Testis (tissue), 3 donors: ENCODE measurements around the gene PODNL1. TPM values are rescaled to one million over a fixed set of nuclear protein-coding genes. Genes with fewer than 3 reads are reported as not detected.

Experiments
- DNase-seq: peaks from one replicate; pipeline ENCODE4 v3.0.0-alpha.2; 2019
- H3K27ac ChIP-seq, 2 donors: fragments of 200-600 bp; sonication (generic); one replicate each; pipeline ENCODE4 v1.5.1; 2019
- H3K27me3 ChIP-seq: fragments of 200-600 bp; sonication (generic); one replicate; pipeline ENCODE4 v1.5.1; 2019
- H3K36me3 ChIP-seq: fragments of 200-600 bp; sonication (generic); one replicate; pipeline ENCODE4 v1.5.1; 2017; ENCODE audit warnings: low read depth; ENCODE audit errors: missing control alignments
- H3K4me1 ChIP-seq: fragments of 200-600 bp; sonication (generic); one replicate; pipeline ENCODE4 v1.5.1; 2019
- H3K4me3 ChIP-seq, 2 donors: fragments of 200-600 bp; sonication (generic); one replicate each; pipeline ENCODE4 v1.5.1; 2017 to 2019
- H3K9me3 ChIP-seq: fragments of 200-600 bp; sonication (generic); one replicate; pipeline ENCODE4 v1.5.1; 2017
- CTCF ChIP-seq, 3 experiments: fragments of 450-650 bp in 2 of 3; fragments of 200-600 bp in 1 of 3; sonication (generic) in 1 of 3; IDR thresholded peaks; one replicate each; pipeline ENCODE4 v1.5.1; 2016 to 2019; ENCODE audit warnings: antibody characterized with exemption in 3 of 3, mild to moderate bottlenecking in 2 of 3, moderate library complexity in 1 of 3
- POLR2A ChIP-seq: fragments of 450-650 bp; IDR thresholded peaks from one replicate; pipeline ENCODE4 v1.6.1; 2017; ENCODE audit warnings: antibody characterized with exemption, mild to moderate bottlenecking, moderate library complexity
- WGBS, 2 donors: methylation state at CpG; one replicate each; pipeline ENCODE4 v1.1.5; 2018; 5-methylcytosine and 5-hydroxymethylcytosine counted together
- intact Hi-C: fragments of 100-400 bp; cut with DNase I; formaldehyde crosslinking; loops from one replicate; pipeline ENCODE4 v1.15.1; 2023; ENCODE audit warnings: low total_unique reads
- polyA plus RNA-seq: library from polyadenylated mRNA; stranded (reverse); fragments of 350-450 nt; fragmentation: Illumina TruSeq; extraction: RNeasy Lipid Tissue Mini Kit (QIAGEN cat#74804); gene quantifications from one replicate; pipeline ENCODE4 v1.2.3, GENCODE V29; 2014; ENCODE audit warnings: low read depth, low replicate concordance; ENCODE audit not compliant: insufficient read depth
- total RNA-seq, 2 donors: library from RNA; depleted of rRNA; stranded (reverse); fragments of >200 nt; gene quantifications; one replicate each; pipeline ENCODE4 v1.2.3, GENCODE V29; 2016

Gene PODNL1
- total and polyA plus RNA-seq, 3 donors from 2014 or later = 5.8 to 14.6 (median 12.6) TPM

GRCh38 chr19:13981988-13982501, 43.8 kb upstream of the PODNL1 start:
- no peak for DNase-seq
- WGBS, 2 donors = 93 to 100% methylated on average over 13 to 17 of the region's 17 CpGs
- H3K4me3 ChIP-seq = no peak overlapping the region
- TF ChIP-seq POLR2A (no peak), CTCF (IDR thresholded peaks at IDR 0.05) (no peak)
- H3K27ac ChIP-seq = no peak overlapping the region
- H3K27me3 ChIP-seq = no peaks in the 10 kb centered on the region
- no peaks in the 10 kb centered on the region for H3K9me3 ChIP-seq
- intact Hi-C loops = no loop called here
- no peaks in the 10 kb centered on the region for H3K36me3 ChIP-seq
- peaks cover 17% of the 10 kb centered on the region for H3K4me1 ChIP-seq

DNA sequence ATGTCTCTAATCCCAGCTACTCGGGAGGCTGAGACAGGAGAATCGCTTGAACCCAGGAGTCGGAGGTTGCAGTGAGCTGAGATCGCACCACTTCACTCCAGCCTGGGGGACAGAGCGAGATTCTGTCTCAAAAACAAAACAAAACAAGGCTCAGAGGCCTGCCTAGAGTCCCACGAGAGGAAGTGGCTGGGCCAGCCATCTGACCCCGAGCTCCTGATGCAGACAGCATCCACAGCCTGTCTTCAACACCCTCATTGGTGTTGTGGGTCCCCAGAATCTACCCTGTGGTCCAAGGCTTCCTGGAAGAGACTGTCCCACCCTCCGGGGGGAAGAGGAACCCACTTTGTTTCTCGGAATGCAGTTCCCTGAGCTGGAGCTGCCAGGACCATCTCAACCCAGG, 43.2 kb upstream of the PODNL1 start:
- Histone ChIP-seq H3K4me1 (peaks cover 11% of the 10 kb centered on the region), H3K9me3 (no peaks in the 10 kb centered on the region), H3K4me3 (no peak overlapping the region), H3K27ac (no peak overlapping the region), H3K36me3 (no peaks in the 10 kb centered on the region), H3K27me3 (no peaks in the 10 kb centered on the region)
- DNase-seq = no peak
- intact Hi-C loops = no loop called here
- TF ChIP-seq CTCF (IDR thresholded peaks at IDR 0.05) (no peak), POLR2A (no peak)
- 91 to 96% methylated on average over 8 to 9 of the region's 9 CpGs for WGBS, 2 donors

DNA sequence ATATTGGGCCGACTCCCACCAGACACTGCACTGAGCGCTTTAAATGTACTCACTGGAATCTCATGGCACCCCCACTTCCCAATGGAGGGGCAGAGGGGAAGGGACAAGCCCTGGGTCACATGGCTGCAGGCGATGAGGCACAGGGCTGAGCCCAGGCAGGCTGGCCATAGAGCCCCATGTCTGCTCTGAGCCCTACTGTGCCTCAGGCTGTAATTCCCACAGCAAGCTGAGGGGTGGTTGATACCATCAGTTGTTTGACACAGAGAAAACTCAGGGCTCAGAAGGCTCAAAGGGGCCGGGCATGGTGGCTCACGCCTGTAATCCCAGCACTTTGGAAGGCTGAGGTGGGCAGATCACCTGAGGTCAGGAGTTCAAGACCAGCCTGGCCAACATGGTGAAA, 42.8 kb upstream of the PODNL1 start:
- Histone ChIP-seq H3K27ac (no peak overlapping the region), H3K4me3 (no peak overlapping the region), H3K36me3 (no peaks in the 10 kb centered on the region), H3K9me3 (no peaks in the 10 kb centered on the region), H3K4me1 (peaks cover 7% of the 10 kb centered on the region), H3K27me3 (no peaks in the 10 kb centered on the region)
- DNase-seq = no peak
- intact Hi-C loops = no loop called here
- WGBS, 2 donors = 91 to 100% methylated on average over 1 to 4 of the region's 5 CpGs
- TF ChIP-seq CTCF (IDR thresholded peaks at IDR 0.05) = no peak
- TF ChIP-seq POLR2A = no peak

DNA sequence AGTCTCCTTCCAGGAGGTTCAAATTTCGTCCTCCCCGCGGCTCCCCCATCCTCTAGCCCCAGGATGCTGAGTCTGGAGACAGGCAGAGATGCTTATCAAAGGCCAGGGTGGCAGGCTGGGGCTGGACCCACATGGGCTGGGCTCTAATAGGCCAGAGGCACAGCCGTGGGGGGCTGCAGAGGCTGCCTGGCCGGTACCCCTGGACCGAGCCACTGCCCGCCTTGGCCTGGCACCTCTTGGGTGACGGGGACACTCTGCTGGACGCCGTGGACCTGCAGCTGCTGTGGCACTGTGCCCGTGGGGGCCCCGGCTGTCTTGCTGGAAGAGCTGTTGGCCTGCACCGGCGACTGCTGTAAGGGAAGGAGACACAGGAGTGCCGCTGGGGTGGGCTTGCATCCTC, 42.1 kb upstream of the PODNL1 start:
- Histone ChIP-seq H3K36me3 (no peaks in the 10 kb centered on the region), H3K27ac (no peak overlapping the region), H3K4me3 (no peak overlapping the region), H3K4me1 (peaks cover 5% of the 10 kb centered on the region), H3K9me3 (no peaks in the 10 kb centered on the region), H3K27me3 (no peaks in the 10 kb centered on the region)
- intact Hi-C loops = no loop called here
- WGBS, 2 donors = 89 to 100% methylated on average over 3 to 15 of the region's 15 CpGs
- no peak for TF ChIP-seq CTCF (IDR thresholded peaks at IDR 0.05)
- no peak for TF ChIP-seq POLR2A
- no peak for DNase-seq

DNA sequence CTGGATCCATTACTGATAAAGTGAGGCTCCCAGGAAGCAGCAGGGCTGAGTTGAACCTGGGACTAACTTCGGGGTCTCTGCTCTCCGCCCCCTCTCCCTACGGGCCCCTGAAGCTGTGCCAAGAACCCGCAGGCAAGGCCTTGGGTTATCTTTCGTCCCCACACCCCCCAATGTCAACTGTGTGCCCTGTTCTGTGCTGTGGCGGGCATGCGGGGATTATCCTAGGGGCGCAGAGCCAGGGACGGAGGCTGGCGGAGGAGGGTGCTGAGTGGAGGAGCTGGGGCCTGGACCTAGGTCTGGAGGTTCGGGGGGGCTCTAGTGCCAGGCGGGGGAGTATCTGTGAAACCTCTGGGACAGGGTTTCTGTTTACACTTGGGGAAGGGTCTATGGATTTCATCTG, 41.5 kb upstream of the PODNL1 start:
- Histone ChIP-seq H3K4me3 (no peak overlapping the region), H3K36me3 (no peaks in the 10 kb centered on the region), H3K27ac (no peak overlapping the region), H3K4me1 (peaks cover 5% of the 10 kb centered on the region), H3K27me3 (no peaks in the 10 kb centered on the region), H3K9me3 (no peaks in the 10 kb centered on the region)
- no peak for DNase-seq
- no peak for TF ChIP-seq POLR2A
- no peak for TF ChIP-seq CTCF (IDR thresholded peaks at IDR 0.05)
- WGBS, 2 donors = 72 to 78% methylated on average over 11 to 12 of the region's 12 CpGs
- intact Hi-C loops = no loop called here
